NT2/D1 (cell line): ENCODE data around the gene EDIL3.

Experiments used
- DNase-seq: peaks from one replicate; pipeline ENCODE4 v3.0.0-alpha.2; 2011; ENCODE audit warnings: low read depth, low spot score
- H3K27me3 ChIP-seq: 2 replicates; pipeline ENCODE4 v1.6.0; 2011; ENCODE audit warnings: mild to moderate bottlenecking; ENCODE audit not compliant: insufficient read length, insufficient read depth
- H3K36me3 ChIP-seq: 2 replicates; pipeline ENCODE4 v1.6.1; 2011; ENCODE audit warnings: mild to moderate bottlenecking, low read length, mixed read lengths; ENCODE audit not compliant: insufficient read depth, insufficient read length
- H3K4me1 ChIP-seq: 2 replicates; pipeline ENCODE4 v1.5.1; 2011; ENCODE audit not compliant: insufficient read depth, insufficient read length
- H3K4me3 ChIP-seq: 2 replicates; pipeline ENCODE4 v1.5.1; 2011; ENCODE audit warnings: low read depth; ENCODE audit not compliant: insufficient read length
- H3K9ac ChIP-seq: 2 replicates; pipeline ENCODE4 v1.6.0; 2011; ENCODE audit warnings: low read depth; ENCODE audit not compliant: insufficient read length
- H3K9me3 ChIP-seq: 2 replicates; pipeline ENCODE4 v1.5.1; 2011; ENCODE audit warnings: mild to moderate bottlenecking, low read length; ENCODE audit not compliant: insufficient read depth
- SUZ12 ChIP-seq: IDR thresholded peaks from 2 replicates; pipeline ENCODE4 v1.6.1; 2011; ENCODE audit not compliant: insufficient read length, insufficient read depth; ENCODE audit errors: extremely low read depth
- YY1 ChIP-seq: IDR thresholded peaks from 2 replicates; pipeline ENCODE4 v1.6.1; 2011; ENCODE audit not compliant: insufficient read length, insufficient read depth
- ZNF274 ChIP-seq: IDR thresholded peaks from 2 replicates; pipeline ENCODE4 v1.6.1; 2011; ENCODE audit warnings: mild to moderate bottlenecking, low read depth, low read length

EDIL3 gene

DNA sequence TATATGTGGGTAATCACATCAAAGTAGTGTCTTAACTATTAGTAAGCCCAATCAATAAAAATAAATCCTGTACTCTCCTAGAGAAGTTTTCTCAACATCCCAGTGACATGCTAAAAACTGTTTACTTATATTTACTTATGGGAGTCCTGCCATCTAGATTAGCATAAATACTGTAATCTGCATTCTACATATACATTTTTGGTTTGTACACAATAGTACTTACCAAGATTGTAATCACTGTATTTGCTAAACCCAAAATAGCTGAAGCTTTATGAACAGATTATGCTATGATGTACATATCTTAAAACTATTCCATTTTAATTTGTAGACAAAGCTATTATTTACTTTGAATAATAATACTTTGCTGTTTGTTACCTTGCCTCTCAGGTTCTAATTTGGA is 105.4 kb downstream of the EDIL3 start:
- no peak for DNase-seq
- Histone ChIP-seq H3K9me3 (no peaks in the 10 kb centered on the region), H3K27me3 (no peaks in the 10 kb centered on the region), H3K4me3 (no peak overlapping the region), H3K9ac (no peak overlapping the region), H3K36me3 (no peaks in the 10 kb centered on the region), H3K4me1 (no peaks in the 10 kb centered on the region)
- no peak for TF ChIP-seq SUZ12
- no peak for TF ChIP-seq YY1
- TF ChIP-seq ZNF274, result no peak

DNA sequence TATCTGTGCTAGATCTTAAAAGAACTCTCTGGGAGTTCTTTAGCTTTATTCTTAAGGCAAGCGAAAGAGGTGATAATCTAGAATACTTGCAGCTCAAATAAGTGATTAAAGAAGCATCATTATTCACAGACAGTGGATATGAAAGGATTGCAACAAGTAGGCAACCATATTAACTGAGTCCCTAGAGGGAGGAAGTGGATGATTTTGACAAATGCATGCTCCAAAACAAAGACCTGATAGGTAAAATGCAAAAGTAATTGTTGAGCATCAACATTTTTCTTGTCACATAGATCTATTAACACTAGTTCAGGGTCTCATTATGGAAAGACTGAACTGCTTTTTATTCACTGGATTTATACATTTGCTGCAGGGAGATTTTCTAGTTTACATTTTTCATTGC is 109.1 kb downstream of the EDIL3 start:
- no peaks in the 10 kb centered on the region for H3K9me3 ChIP-seq
- H3K4me3 ChIP-seq, result no peak overlapping the region
- no peak overlapping the region for H3K9ac ChIP-seq
- H3K36me3 ChIP-seq, result no peaks in the 10 kb centered on the region
- no peak for DNase-seq
- H3K27me3 ChIP-seq, result no peaks in the 10 kb centered on the region
- no peaks in the 10 kb centered on the region for H3K4me1 ChIP-seq
- TF ChIP-seq YY1, result no peak
- TF ChIP-seq SUZ12, result no peak
- TF ChIP-seq ZNF274, result no peak

DNA sequence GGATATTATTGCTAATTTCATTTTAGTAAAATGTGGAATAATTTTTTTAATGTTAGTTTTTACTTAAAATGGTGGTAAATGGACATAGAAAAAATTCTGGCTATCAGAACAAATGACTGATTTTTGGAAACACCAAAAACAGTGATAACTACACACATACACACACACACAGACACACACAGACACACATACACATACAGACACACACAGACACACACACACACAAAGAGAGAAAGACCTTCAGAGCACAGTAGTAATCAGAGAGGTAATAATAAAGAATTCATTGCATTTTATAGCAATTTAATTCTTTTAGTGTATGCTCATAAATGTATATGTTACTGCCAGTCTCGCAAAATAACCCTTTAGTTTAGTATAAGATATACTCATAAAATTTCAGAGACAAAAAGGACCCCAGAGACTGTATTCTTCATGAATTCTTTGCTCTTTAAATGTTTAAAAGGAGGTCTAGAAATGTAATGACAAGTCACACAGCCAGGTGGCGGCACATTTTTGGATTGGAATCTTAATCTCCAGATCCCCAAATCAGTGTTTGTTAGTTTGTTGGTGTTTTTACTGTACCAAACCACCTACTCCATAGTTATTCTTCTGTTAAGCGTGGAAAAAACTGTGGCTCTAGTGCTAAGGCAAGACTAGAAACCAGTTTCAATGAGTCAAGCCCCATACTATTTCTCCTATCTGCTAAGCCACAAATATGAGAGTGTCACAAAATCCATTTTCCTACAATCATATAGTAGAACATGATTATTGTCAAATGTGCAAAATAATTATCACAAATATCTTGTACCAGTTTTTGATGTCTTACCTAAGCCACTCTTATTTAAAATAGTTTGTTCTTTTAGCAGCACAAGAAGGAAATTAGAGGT is 109.9 kb downstream of the EDIL3 start:
- Histone ChIP-seq H3K9me3 (no peaks in the 10 kb centered on the region), H3K36me3 (no peaks in the 10 kb centered on the region), H3K27me3 (no peaks in the 10 kb centered on the region), H3K4me1 (no peaks in the 10 kb centered on the region), H3K9ac (no peak overlapping the region), H3K4me3 (no peak overlapping the region)
- TF ChIP-seq ZNF274 (no peak), YY1 (no peak), SUZ12 (no peak)
- no peak for DNase-seq

DNA sequence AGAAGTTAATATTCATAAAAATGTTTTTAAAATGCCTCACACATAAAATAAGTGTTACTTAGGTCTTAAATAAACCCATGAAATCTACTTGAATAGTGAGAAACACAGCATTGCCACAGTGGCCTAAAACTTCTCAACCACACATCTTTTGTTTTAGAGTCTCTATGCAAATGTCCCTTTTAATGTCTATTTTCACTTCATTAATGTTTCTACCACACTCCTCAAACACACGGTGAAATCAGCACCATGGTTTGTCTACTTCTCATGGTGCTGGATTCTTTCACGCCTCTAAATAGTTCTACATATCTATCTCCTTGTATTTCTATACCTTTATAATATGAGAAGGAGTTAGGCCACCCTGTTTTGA is 111.2 kb downstream of the EDIL3 start:
- no peak for DNase-seq
- H3K27me3 ChIP-seq, result no peaks in the 10 kb centered on the region
- H3K9me3 ChIP-seq, result no peaks in the 10 kb centered on the region
- no peak for TF ChIP-seq ZNF274
- no peak for TF ChIP-seq SUZ12
- no peak for TF ChIP-seq YY1
- no peaks in the 10 kb centered on the region for H3K4me1 ChIP-seq
- H3K4me3 ChIP-seq, result no peak overlapping the region
- no peaks in the 10 kb centered on the region for H3K36me3 ChIP-seq
- no peak overlapping the region for H3K9ac ChIP-seq

DNA sequence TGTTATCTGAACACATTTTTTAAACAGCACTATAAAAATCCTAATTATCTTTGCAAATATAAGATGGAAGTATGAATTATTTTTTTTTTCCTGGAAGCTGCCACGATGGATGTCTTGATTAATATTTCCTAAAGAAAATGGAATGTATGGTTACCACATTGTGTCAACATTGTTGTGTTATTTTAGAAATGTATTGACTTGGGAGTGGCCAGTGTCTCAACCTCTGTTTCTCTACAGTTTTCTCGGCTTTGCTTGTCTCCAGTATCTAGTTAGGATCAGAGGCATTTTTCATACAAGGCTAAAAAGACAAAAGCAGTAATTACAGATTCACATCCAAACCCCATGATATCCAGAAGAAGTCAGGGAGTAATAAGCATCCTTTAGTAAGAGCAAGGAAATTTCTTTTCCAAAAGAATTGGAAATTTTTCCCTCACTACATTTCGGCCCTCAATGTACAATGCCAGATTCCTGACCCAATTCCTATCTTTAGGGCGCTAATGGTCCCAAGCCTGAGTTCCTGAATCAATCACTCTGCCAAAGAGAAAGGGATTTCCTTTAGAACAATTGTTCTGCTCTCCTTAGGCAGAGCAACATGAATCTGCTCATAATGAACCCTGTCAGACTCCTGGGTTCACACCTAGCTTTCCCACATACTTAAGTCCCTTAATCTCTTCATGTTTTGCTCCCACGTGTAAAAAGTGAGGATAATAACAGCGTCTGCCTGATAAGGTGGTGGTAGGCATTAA is 111.7 kb downstream of the EDIL3 start:
- Histone ChIP-seq H3K36me3 (no peaks in the 10 kb centered on the region), H3K9me3 (no peaks in the 10 kb centered on the region), H3K9ac (no peak overlapping the region), H3K4me1 (no peaks in the 10 kb centered on the region), H3K27me3 (no peaks in the 10 kb centered on the region), H3K4me3 (no peak overlapping the region)
- no peak for DNase-seq
- no peak for TF ChIP-seq ZNF274
- no peak for TF ChIP-seq SUZ12
- TF ChIP-seq YY1, result no peak

DNA sequence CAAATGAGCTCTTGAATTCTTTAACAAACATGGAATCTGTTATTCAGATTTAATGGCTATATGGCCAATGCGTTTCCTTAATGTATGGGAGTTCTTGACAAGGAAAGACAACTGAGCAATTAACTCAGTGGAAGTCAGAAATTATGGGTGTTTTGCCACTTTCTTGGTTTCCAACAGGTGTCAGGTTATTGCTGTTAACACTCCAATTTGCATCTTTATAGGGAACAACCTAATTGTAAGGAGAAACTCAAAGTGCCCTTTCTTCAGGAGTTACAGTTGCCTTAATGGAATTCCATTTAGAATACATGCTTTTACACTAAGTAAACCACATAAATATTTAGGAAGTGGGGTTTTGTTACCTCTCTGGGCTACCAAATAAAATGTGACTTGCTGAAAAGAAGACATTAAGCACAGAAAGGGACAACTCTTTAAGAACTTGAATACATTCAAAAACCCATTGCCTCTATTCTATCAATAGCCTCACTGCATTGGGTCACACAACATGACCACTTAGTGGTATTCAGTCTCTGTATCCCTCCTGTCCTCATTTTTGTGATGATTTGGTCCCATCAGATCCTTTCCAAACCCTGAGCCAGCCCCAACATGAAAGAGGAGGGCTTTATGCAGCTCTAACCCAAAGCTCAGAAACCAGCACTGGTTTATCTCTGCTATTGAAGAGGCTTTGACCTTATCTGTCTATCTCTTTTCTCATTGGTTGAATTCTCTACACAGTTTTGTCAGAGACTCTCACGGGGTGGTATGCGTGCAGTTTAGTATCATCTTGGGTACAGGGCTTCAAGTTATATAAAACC is 118.7 kb downstream of the EDIL3 start:
- TF ChIP-seq SUZ12, result no peak
- TF ChIP-seq YY1, result no peak
- no peak for TF ChIP-seq ZNF274
- H3K9me3 ChIP-seq, result no peaks in the 10 kb centered on the region
- DNase-seq, result no peak
- no peaks in the 10 kb centered on the region for H3K27me3 ChIP-seq
- no peaks in the 10 kb centered on the region for H3K4me1 ChIP-seq
- no peak overlapping the region for H3K9ac ChIP-seq
- H3K36me3 ChIP-seq, result no peaks in the 10 kb centered on the region
- H3K4me3 ChIP-seq, result no peak overlapping the region

DNA sequence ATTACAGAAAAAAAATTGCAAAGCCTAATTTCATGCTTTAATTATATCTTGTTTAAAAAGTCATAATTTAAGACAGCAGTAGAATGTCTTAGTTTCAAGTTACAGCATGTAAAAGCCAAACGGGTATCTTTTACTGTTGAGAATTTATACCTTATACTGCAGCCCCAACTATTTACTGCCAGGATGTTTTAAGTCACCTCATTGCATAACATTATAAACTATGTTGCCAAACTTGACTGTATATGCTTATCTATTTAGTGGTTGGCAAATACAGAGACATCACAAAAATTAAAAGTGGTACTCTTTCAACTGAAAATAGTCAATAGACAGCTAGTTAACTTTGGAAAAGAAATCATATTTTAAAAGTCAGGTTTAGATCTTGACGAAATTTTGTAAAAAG is 119.5 kb downstream of the EDIL3 start:
- TF ChIP-seq ZNF274 (no peak), SUZ12 (no peak), YY1 (no peak)

More for the DNA sequence above, 119.5 kb downstream of the EDIL3 start:
- no peaks in the 10 kb centered on the region for H3K36me3 ChIP-seq
- no peak overlapping the region for H3K4me3 ChIP-seq
- H3K9me3 ChIP-seq, result no peaks in the 10 kb centered on the region
- no peak for DNase-seq
- H3K27me3 ChIP-seq, result no peaks in the 10 kb centered on the region
- H3K9ac ChIP-seq, result no peak overlapping the region
- no peaks in the 10 kb centered on the region for H3K4me1 ChIP-seq
